ENCODE measurements around the gene NCOA3. TPM values are rescaled to one million over a fixed set of nuclear protein-coding genes. Genes with fewer than 3 reads are reported as not detected.

The NCOA3 gene
- polyA plus RNA-seq, 1 donor = 15.9 TPM

Other genes starting within 250 kb of the NCOA3 start
- gene ZMYND8, start 145.2 kb upstream of the NCOA3 start, polyA plus RNA-seq (ENCODE audit: insufficient read length) = 18.6 TPM

All from hindlimb muscle (tissue), 1 donor.